ENCODE data around the gene CFAP92.

CFAP92 gene

DNA sequence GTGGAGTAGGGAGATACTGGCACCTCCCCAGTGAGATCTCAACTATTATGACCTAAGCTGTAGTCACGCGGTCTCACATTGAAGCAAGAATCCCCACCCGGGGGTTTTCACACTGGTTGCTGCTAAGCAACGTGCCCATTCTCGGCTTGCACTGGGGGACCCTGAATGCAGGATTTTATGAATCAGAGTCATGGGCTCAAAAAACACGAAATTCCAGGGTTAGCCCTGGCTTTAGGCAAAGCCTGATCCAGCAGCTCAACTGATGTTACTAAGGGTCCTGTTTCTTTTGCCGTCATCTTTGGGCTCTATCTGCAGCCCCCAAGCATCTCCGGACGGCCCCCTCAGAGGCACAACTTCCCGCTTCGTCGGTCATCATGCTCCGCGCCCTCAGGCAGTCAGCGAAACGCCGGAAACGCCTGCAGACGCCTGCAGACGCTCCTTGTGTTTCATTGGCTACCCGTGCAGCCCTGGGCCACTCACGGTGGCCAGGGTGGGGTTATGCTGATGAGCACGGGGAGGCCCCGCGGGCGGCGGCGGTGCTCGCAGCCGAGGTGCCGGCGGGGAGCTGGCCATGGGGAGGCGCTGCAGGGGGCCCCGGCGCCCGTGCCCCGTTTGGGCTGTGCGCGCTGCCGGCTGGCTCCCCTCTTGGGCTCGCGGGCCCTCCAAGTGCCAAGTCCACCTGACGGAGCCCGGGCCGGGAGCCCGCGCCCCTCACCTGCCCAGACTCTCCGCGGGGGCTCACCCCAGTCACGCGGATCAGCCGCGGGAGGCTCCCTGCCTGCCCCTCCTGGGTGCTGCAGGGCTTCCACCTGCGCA, 33.1 kb upstream of the CFAP92 start:
- DNase-seq (ENCODE audit: low read depth) = peak; percentile 82

DNA sequence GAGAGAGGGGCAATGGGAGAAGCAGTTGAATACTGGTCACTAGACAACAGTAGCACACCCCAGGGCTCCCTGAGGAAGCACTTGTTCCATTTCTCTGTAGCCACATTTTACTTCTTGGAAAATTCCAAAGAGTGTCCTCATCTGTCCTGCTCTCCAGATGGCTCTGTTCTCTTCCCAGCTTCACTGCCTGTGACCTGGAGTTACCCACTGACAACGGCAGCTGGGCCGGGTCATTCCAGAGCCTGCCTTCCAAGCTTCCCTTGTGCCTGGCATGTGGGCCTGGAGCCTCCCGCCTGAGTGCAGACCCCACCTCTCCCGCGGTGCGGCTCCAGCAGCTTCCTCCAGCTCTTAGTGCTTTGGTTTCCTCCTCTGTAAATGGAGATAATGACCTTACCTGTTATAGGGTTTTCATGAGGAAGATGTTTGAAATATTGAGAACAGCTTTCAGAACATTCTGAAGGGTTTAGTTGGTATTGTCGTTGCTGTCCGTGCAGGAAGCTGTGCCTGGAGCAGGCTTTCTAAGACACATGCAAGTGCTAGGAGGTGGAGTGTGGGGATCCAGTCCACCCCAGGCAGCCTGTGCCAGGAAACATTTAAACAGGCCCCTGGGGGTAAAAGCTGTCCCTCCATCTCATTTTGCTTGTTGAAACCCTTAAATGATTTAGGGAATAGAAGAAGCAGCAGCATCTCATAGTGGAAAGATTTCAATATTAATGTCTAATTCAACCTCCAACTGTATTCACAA, 32.0 kb upstream of the CFAP92 start:
- no peak for DNase-seq (ENCODE audit: low read depth)

DNA sequence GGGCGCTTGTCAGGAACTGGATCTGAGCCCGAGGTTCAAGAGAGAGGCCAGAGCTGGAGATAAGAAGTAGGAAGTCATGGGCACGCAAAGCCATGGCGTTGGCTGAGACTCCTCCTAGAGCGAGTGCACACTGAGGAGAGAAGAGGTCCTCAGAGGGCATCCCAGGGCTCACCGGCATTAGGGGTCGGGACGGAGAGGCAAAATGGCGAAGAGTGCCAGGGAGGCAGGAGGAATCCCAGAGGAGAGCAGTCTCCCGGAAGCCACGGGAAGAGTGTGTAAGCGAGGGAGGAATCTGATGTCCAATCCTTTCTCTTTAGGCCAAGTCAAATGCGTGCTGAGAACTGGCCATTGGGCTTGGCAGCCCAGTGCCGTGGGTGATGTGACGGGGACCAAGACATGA, 31.2 kb upstream of the CFAP92 start:
- DNase-seq (ENCODE audit: low read depth) = no peak

DNA sequence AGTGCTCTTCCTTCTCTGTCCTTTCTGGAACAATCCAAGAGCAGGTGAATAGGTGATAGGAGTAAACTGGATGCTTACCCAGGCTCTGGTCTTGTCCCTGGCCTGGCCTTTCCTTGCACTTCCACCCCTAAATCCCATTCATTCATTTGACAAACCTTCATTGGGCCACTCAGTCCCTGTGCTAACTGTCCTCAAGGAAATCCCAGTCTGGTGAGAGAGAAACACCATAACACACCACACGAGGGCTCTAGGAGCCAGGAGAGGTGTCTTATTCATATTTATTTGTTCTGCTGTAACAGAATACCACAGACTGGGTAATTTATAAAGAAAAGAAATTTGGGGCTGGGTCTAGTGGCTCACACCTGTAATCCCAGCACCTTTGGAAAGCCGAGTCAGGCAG, 30.0 kb upstream of the CFAP92 start:
- no peak for DNase-seq (ENCODE audit: low read depth)

DNA sequence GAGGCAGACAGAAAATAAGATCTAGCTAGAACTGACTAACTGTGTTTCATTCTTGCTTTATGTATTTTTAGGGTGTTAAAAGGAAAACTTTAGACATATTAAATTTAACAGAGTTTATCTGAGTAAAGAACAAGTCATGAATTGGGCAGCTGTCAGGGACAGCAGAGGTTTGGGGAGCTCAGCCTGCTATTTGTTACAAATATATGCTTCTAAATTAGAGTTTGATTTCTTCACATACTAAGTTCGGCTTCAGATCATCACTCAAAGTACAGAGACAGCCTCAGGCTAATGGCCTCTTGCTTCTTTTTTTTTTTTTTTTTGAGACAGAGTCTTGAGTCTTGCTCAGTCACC, 29.1 kb upstream of the CFAP92 start:
- no peak for DNase-seq (ENCODE audit: low read depth)

DNA sequence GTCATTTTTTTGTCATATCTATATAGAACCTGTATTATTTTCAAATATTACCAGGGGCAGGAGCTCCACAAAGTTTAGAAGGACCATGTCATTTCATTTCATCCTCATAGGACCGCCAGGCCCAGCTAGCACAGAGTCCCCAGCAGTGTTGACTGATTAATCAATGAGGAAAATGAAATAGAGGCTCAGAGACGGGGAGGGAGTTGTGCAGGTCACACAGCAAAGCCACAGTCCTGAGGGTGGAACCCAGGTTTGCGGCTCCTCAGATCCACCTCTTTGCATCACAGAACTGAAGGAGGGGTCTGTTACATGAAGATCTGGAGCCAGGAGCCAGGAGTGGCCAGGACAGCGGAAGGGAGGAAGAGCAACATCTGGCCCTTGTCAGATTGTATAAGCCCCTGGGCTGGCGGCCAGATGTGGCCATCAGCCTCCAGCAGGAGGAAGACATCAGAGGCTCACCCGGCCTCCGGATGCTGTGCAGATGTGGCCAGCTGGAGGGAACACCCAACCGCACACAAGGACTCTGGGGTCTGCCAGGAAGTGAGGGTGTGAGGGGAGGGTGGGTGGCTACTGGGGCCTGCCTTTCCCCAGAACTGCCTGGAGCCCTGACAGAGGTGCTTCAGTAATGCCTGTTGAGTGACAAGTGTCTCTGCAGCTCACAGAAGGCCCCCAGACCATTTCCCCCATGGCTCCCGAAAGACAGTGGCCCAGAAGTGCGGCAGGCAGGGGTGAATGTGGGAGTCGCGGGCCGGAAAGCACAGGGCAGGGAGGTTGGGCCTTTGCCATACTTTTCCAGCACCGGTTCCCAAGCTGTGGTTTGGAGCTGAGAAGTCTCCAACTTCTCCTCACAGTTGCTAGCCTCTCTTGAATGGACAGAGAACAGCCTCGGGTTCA, 28.5 kb upstream of the CFAP92 start:
- no peak for DNase-seq (ENCODE audit: low read depth)

DNA sequence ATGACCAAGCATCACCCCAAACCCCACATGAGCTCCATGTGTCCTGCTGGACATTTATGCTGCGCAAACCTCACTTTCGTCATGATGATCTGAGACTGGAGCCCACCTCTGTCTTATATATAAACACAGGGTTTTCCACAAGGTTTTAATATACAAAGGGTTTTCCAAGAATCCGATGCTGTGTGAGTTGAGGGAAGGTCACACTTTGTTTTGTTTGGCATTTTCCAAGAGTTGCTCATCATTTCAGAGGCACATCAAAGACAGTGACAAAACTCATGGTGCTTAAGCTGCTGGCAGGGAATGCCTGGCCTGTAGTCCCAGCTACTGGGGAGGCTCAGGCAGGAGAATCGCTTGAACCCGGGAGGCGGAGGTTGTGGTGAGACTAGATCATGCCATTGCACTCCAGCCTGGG, 27.3 kb upstream of the CFAP92 start:
- DNase-seq (ENCODE audit: low read depth) = no peak

DNA sequence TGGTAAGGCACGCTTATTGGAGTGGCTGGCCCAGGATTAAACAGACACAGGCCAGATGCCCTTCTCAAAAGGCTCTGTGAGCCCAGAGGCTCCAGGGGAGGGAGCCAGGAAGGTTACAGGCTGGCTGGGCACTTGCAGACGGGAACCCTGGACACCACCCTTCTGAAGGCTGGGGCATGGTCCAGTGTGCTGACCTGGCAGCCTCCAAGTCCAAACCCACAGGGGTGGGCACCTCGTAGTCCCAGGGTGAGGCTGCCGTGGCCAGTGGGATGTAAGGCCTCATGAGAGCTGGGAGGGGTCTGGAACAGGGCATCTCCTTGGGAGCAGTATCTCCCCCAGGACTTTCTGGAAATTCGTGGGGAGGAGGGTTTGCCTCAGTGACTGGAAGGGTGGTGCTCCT, 26.8 kb upstream of the CFAP92 start:
- DNase-seq (ENCODE audit: low read depth) = no peak

DNA sequence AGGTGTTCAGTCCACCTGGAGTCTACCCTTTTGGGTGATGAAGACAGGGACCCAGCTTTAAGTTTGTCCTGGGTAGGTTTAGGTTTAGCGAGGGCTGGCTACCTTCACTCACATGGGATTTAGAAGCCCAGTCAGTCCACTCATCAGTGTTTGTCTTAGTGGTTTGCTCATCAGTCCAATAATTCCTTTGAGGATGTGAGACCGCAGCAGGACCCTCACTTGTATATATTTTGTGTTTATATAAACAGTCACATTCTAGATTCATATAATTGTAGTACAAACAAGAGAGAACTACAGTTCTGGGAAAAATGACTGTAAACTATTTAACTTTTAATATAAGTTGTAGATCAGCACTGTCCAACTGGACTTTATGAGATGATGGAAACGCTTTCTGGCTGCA, 25.4 kb upstream of the CFAP92 start:
- no peak for DNase-seq (ENCODE audit: low read depth)

DNA sequence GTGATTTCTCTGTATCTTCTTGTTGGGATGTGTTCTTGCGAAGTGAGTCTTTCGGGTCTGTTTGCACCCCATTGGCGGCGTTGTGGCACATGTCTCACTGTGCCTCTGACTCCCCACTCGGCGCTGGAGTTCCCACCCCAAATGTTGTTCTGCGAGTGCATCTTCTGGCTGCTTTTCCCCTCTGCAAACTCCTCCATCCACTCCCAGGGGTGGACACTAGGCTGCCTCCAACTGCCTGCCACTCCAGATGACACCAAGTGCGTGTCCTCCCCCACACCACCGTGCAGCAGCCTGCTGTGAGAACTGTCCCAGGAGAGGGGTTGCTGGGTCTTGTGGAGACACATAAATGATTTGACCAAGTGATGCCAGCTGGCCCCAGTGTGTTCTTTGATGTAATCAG, 24.9 kb upstream of the CFAP92 start:
- DNase-seq (ENCODE audit: low read depth) = no peak

DNA sequence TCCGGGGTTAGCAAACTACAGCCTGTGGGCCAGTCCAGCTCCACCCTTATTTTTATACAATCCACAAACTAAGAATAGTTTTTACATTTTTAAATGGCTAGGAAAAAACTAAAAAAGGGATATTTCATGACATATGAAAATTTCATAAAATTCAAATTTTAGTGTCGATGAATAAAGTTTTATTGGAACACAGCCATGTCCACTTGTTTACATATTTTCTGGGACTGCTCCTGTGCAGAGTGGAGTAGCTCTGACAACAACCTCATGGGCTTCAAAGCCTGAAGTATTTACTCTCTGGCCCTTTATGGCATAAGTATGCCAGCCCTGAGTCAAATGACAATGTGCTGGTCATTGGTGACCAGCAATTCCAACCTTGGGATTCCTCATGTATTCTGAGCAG, 24.4 kb upstream of the CFAP92 start:
- DNase-seq (ENCODE audit: low read depth) = no peak

DNA sequence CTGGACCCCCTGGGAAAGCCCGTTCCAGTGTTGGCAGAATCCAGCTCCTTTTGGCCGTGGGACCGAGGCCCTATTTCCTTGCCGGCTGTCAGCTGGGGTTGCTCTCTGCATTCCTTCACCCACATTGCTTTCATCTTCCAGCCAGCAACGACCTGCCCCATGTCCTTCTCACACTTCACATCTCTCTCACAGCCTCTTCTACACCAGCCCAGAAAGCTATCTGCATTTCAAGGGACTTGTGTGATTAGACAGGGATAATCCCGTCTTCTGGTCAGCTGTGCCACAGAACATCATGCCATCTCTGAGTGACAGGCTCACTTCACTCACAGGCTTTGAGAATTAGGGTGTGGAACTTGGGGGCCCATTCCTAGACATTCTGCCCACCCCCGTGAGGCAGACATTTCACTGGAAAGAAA, 23.6 kb upstream of the CFAP92 start:
- no peak for DNase-seq (ENCODE audit: low read depth)

DNA sequence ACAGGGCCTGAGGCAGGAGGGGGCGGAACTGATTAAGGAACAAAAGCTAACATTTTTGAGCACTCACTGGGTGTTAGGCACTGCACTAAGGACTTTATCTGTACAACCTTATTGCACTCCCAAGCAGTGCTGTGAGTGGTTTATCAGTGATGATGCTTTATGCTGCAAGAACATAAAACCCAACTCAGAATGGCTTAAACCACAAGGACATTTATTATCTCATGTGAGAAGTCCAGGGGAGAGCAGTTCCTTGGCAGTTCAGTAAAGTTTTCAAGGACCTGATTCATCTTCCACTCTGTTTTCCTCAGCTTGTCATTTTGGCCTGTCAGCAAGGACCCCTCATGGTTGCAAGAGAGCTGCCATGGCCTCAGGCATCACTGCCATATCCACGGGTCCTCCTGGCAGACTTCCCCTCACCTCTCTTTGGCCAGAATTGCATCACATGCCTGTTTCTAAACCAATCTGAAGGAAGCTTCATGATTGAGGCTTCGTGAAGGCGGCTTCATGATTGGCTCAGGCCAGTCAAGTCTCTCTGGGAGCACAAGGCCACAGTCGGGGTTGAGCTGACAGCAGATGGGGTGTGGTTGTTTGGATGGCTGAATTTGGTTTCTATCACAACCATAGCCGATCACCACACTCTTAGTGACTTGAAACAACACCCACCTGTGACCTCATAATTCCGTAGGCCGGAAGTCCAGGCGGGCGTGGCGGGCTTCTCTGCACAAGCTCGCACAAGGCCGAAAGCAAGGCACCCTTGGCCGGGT, 23.0 kb upstream of the CFAP92 start:
- no peak for DNase-seq (ENCODE audit: low read depth)

DNA sequence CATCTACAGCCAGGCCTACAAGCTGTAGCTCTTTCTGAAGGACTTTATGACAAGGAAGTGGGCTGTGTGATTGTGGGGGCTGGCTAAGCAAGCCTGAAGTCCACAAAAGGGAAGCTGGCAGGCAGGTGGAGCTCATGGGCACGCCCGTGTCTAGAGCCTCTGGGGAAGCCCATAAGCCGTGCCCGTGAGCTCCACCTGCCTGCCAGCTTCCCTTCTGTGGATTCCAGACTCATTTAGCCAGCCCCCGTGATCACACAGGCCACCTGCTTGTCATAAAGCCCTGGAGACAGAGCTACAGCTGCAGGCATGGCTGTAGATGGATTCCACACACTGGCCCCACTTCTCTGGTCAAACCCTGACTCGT, 22.5 kb upstream of the CFAP92 start:
- peak; percentile 44 for DNase-seq (ENCODE audit: low read depth)

DNA sequence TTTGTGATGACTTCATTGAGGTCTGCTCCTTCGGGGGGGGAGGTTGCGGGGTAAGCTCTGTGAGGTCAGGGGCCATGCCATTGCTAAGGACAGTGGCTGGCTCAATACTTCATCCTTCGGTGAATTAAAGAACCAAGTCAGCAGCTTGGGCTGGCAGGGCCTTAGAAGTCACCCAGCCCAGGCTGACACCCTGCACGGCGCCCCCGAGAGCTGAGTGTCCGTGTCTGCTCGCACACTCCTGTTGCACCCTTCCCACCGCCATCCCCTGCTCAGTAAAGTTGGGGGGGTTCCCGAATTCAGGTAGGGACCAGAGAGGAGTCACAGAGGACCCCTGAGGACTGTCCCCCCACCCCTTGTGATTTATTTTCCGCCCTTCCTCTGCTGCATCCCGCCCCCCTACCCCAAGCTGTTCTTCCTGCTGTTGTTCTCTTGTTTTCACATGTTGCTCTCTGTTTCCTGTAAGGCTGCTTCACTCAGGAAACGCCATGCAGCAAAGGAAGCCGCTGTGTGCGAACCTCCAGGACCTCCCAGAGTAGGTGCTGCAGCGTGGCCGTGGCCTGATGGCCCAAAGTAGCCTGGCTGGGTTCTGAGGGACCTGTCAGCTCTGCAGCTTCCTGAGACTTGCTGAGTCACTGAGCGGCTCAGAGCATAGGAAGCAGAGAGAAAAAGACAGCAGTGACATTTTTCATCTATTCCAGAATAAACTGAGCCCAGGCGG, 21.7 kb upstream of the CFAP92 start:
- DNase-seq (ENCODE audit: low read depth) = no peak

DNA sequence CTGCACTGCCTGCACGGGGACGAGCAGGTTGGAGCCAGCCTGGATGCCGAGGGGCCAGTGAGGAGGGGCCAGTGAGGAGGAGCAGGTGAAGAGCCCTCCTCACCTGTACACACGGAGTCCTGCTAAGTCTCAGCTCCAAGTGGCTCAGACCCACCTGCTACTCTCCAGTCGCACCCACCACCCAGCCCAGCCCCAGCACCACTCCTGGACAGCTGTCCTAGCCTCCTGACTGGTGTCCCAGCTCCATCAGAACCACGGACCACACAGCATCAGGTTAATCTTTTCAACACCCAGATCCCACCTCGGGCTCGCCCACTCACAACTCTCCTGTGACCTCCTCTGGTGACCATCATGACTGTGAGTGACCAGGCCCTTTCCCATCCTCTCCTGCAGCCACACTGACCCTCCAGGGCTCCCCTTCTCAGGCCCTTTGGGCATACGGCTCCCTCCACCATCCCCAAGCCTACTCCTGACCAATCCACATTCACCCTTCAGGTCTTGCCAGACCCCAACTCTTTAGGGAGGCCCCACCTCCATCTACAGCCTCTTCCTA, 21.0 kb upstream of the CFAP92 start:
- no peak for DNase-seq (ENCODE audit: low read depth)

DNA sequence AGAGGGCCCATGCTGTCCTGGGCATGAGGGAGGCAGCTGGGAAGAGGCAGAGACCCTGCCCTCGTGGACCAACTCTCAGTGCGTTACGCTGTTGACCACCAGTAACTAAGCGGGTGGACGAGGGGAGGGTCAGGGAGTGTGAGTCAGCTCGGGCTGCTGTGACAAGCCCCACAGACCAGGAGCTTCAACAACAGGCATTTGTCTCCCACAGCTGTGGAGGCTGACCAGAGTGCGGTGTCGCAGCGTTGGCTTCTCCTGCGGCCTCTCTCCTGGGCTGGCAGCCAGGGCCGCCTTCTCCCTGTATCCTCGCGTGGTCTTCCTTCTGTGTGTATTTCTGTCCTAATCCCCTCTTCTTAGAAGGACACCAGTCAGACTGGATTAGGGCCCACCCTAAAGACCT, 20.3 kb upstream of the CFAP92 start:
- no peak for DNase-seq (ENCODE audit: low read depth)

DNA sequence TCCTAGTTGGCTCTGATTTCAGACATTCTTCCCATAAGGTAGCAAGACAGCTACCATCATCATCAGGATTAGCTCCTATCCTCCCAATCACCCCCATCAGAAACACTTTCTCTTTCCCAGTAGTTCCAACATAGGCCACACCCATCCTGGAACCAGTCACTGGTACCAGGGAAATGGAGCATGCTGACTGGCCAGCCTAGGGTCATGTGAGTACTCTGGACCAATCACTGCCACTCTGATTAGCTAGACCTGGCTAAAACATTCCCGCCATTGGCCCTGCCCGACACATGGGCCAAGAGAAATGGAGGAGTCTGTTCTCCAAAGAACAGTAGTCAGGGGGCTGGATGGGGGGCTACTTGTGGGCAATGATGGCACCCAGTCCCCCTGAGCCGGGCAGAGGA, 19.6 kb upstream of the CFAP92 start:
- DNase-seq (ENCODE audit: low read depth) = no peak

DNA sequence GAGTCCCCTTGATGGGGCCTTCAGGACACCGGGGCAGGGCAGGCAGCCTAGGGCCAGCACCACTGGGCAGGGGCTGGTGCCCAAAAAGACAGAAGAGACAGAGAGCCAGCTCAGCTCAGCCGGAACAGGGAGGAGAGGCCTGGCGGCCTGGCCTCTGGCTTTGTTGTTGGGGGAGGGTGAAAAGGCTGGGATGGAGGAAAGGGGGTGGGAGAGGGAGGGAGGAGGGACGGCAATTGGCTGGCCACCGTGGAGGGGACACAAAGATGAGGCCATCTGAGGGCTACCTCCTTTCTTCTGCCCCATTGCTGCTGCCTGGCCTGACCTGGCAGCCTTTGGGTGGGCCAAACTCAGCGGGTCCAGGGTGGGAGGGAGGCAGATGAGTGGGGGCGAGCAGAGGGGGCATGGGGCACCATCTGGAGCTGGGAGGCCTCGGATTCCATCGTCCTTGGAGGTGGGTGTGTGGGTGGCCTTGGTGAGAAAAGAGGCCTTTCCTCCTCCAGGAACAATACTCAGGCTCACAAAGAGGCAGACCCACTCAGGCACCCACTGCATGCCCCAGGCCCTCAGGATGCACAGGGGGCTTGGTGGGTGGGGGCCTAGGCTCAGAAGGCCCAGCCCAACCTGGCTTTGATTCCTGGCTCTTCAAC, 16.6 kb upstream of the CFAP92 start:
- DNase-seq (ENCODE audit: low read depth) = no peak

DNA sequence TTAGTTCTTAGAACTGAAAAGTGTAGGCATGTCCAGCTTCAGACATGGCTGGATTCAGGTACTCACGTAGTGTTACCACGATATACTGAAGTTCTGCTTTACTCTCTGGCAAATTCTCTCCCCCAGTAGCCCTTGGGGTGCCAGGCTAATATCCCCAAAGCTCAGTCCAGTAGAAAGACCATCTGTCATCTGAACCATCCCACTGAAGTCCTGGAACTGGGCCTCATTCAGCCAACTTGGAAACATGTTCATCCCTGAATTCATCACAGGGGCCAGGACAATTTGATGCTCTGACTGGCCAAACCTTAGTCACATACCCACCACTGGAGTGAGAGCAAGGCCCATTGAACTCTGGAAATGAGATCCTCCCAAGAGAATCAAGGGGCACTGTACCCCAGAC, 15.4 kb upstream of the CFAP92 start:
- no peak for DNase-seq (ENCODE audit: low read depth)

DNA sequence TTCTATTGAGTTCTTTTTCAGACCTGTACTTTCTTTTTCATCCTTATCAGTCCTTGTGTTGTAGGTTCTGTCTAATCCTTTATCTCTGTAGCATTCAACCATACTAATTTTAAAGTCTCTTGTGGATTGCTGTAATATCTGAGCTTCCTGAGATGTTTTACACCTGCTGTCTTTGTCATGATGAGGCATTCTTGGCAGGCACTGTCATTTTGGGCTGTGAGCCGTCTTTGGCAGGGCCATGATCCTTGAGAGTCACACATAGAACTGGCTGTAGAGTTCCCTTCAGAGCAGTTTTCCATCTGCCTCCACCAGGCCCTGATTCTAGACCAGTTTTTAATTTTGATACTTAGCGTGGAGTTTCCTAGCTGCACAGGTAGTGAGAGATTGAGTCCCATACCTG, 13.9 kb upstream of the CFAP92 start:
- DNase-seq (ENCODE audit: low read depth) = no peak

Measured in stimulated activated CD8-positive, alpha-beta memory T cell treated with anti-CD3 and anti-CD28 coated beads, Interleukin-12 subunit alpha, Interleukin-12 subunit beta, amount 100 ng/mL, for 1 hour (primary cell).